Common myeloid progenitor, CD34-positive (primary cell): ENCODE measurements around the gene HPDL. TPM values are rescaled to one million over a fixed set of nuclear protein-coding genes. Genes with fewer than 3 reads are reported as not detected.
"Not testable (repeated sequence)": the region's sequence is repeated elsewhere in the genome, so short reads cannot be mapped to it uniquely, and the experiment has no call there.

Experiments used
- CTCF ChIA-PET: fragments of 350-600 bp; sonication (Branson Sonifier 250); formaldehyde crosslinking; loops from one replicate; lab custom pipeline; 2021; ENCODE audit warnings: antibody characterized with exemption; lab: Charles Lee
- POLR2A ChIA-PET: fragments of 350-600 bp; sonication (Branson Sonifier 250); formaldehyde crosslinking; loops from one replicate; lab custom pipeline; 2021; ENCODE audit warnings: antibody characterized with exemption; lab: Charles Lee
- DNase-seq, 3 donors: peaks; one replicate each; pipeline versions ENCODE4 v3.0.0 to v3.0.0-alpha.2; 2013
- H3K27ac ChIP-seq, 2 experiments: 1 replicate in 1 of 2; 2 replicates in 1 of 2; pipeline ENCODE4 v1.7.0; 2013; ENCODE audit warnings: inconsistent platforms in 2 of 2, low read length in 2 of 2, mild to moderate bottlenecking in 2 of 2, low read depth in 1 of 2, moderate library complexity in 1 of 2; ENCODE audit not compliant: severe bottlenecking in 2 of 2, insufficient read depth in 1 of 2, poor library complexity in 1 of 2
- H3K27me3 ChIP-seq, 5 experiments: replicated peaks in 2 of 5; 1 replicate in 3 of 5; 2 replicates in 2 of 5; pipeline versions ENCODE4 v1.6.1 to v1.7.0; 2013; ENCODE audit warnings: low read length in 4 of 5, mild to moderate bottlenecking in 2 of 5, moderate library complexity in 2 of 5, inconsistent platforms in 1 of 5; ENCODE audit not compliant: insufficient read depth in 5 of 5, control insufficient read depth in 4 of 5
- H3K36me3 ChIP-seq, 4 experiments: 1 replicate in 2 of 4; 2 replicates in 2 of 4; pipeline versions ENCODE4 v1.6.1 to v1.7.0; 2013; ENCODE audit warnings: low read length in 3 of 4, control low read depth in 1 of 4, mild to moderate bottlenecking in 1 of 4; ENCODE audit not compliant: control insufficient read depth in 4 of 4, insufficient read depth in 4 of 4
- H3K4me1 ChIP-seq, 4 experiments: 1 replicate in 3 of 4; 2 replicates in 1 of 4; pipeline versions ENCODE4 v1.6.1 to v1.7.1; 2013; ENCODE audit warnings: low read length in 3 of 4, mild to moderate bottlenecking in 3 of 4, control low read depth in 1 of 4, inconsistent platforms in 1 of 4, moderate library complexity in 1 of 4; ENCODE audit not compliant: control insufficient read depth in 4 of 4, insufficient read depth in 4 of 4; ENCODE audit errors: control extremely low read depth in 1 of 4
- H3K4me3 ChIP-seq, 7 experiments: 1 replicate in 4 of 7; 2 replicates in 3 of 7; pipeline versions ENCODE4 v1.5.1 to v1.7.0; 2013; ENCODE audit warnings: mild to moderate bottlenecking in 7 of 7, low read length in 6 of 7, moderate library complexity in 6 of 7, inconsistent platforms in 2 of 7, low read depth in 2 of 7, control low read depth in 1 of 7; ENCODE audit not compliant: insufficient read depth in 4 of 7, control insufficient read depth in 1 of 7; ENCODE audit errors: extremely low read depth in 1 of 7
- H3K9me3 ChIP-seq, 5 experiments: 1 replicate in 4 of 5; 2 replicates in 1 of 5; pipeline versions ENCODE4 v1.6.1 to v1.7.1; 2013; ENCODE audit warnings: low read length in 4 of 5, mild to moderate bottlenecking in 2 of 5, inconsistent platforms in 1 of 5, low read depth in 1 of 5, moderate library complexity in 1 of 5; ENCODE audit not compliant: control insufficient read depth in 4 of 5, insufficient read depth in 2 of 5; ENCODE audit errors: control extremely low read depth in 1 of 5
- WGBS: methylation state at CpG from one replicate; pipeline ENCODE4 v1.1.5; 2013; ENCODE audit not compliant: insufficient coverage; 5-methylcytosine and 5-hydroxymethylcytosine counted together
- polyA plus RNA-seq: library from polyadenylated mRNA; unstranded; fragments of 120-200 nt; gene quantifications from one replicate; pipeline ENCODE4 v1.2.1, GENCODE V29; 2013

Gene HPDL
- 5.2 TPM for polyA plus RNA-seq

DNA sequence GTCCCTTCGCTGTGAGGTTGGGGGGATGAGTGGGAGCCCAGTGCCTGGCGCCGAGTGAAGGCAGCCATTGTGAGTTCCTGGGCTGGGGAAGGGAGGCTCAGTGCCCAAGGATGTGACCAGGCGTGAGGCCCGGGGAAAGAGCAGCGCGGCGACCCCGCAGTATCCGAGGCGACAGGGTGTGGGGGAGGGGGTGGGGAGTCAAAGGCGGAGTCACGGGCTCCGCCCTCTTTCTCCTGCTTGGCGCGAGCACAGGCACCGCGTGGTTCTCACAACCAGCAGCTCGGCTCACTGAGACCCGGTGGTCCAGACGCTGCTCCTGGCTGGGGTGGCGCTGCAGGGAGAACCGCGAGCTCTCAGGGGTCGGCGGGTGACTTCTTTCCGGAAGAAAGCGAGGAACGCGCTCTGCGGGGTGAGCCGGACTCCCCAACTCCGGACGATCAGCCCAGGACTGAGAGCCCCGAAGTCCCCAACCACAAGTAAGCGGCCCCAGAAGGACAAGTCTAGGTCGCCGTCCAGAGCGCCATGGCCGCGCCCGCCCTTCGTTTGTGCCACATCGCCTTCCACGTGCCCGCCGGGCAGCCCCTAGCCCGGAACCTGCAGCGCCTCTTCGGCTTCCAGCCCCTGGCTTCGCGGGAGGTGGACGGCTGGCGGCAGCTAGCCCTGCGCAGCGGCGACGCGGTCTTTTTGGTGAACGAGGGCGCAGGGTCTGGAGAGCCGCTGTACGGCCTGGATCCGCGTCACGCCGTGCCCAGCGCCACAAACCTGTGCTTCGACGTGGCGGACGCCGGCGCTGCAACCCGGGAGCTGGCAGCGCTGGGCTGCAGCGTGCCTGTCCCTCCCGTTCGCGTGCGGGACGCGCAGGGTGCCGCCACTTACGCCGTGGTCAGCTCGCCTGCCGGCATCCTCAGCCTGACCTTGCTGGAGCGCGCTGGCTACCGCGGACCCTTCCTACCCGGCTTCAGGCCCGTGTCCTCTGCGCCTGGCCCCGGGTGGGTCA lies at the start of gene HPDL:
HPDL (plus strand) TSS at position 269 of the 997 bp plus-strand sequence; CDS start at position 523, 254 bp downstream.
- peak; percentile 73 to 87 (median 87) for DNase-seq
- H3K4me1 ChIP-seq = peaks cover 9 to 31% (median 24%) of the 10 kb centered on the region in 4 experiments
- CTCF ChIA-PET = interaction anchor here (0.6 to 3.5 kb wide), 10 partner anchors 11 to 585 kb away, joined by 3 to 13 read pairs (median 4); partner anchors contain the start of genes MUTYH and TOE1
- H3K27me3 ChIP-seq = no peaks in the 10 kb centered on the region
- peaks cover 0 to 15% (median 13%) of the 10 kb centered on the region in 4 experiments for H3K36me3 ChIP-seq
- POLR2A ChIA-PET = interaction anchor here (0.5 to 4.1 kb wide), 5 partner anchors 13 to 597 kb away, joined by 3 to 18 read pairs (median 3); partner anchors contain the start of genes MUTYH and TOE1
- 12% methylated on average over 78 of the region's 96 CpGs for WGBS
- no peaks in the 10 kb centered on the region for H3K9me3 ChIP-seq
- H3K27ac ChIP-seq = no peak within 1 kb of the TSS
- peak within 1 kb of the TSS; percentile 46 to 84 (median 76) for H3K4me3 ChIP-seq

DNA sequence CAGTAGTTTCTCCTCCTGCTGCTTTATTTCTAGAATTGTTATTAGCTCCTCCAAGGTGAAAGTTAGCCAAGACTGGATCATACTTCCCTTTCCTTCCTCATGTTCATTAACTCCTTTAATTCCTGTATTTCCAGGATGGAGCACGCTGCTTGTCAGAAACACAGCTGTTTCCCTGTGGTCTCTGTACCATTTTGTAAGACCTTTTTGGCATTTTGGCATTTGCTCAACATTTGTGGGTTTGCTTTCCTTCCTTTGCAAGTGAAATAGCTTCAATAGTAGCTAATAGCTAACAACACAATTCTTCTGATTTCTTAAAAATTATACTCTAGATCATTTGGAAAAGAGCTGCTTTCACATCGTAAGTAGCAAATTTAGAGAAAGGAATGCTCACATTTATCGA lies 44.3 kb upstream of the HPDL start:
- H3K36me3 ChIP-seq = peaks cover 0 to 2% (median 0%) of the 10 kb centered on the region in 4 experiments
- DNase-seq = peak; percentile 55 to 73 (median 63)

GRCh38 chr1:45284858-45285257 lies 41.8 kb upstream of the HPDL start:
- H3K9me3 ChIP-seq, DNase-seq, POLR2A ChIA-PET, H3K27ac ChIP-seq, H3K36me3 ChIP-seq, H3K4me3 ChIP-seq, CTCF ChIA-PET, H3K27me3 ChIP-seq: not testable (repeated sequence)
- 97% methylated on average over 7 of the region's 9 CpGs for WGBS
- H3K4me1 ChIP-seq = peaks cover 3 to 11% (median 9%) of the 10 kb centered on the region in 4 experiments

More for the DNA sequence above, 44.3 kb upstream of the HPDL start:
- Histone ChIP-seq H3K4me3 (peak overlapping the region in 1 of 7 experiments; percentile 6), H3K9me3 (peaks cover 0 to 12% (median 4%) of the 10 kb centered on the region in 5 experiments), H3K27ac (no peak overlapping the region), H3K27me3 (no peaks in the 10 kb centered on the region), H3K4me1 (peaks cover 3 to 11% (median 9%) of the 10 kb centered on the region in 4 experiments)
- WGBS = 11% methylated on average over 1 of the region's 3 CpGs
- CTCF ChIA-PET = interaction anchor here (0.6 to 1.2 kb wide), 4 partner anchors 10 to 399 kb away, joined by 3 to 4 read pairs (median 3); no protein-coding TSS in a partner anchor
- POLR2A ChIA-PET = interaction anchor here (1.1 kb wide), 1 partner anchor 21 kb away, joined by 3 read pairs; no protein-coding TSS in a partner anchor

DNA sequence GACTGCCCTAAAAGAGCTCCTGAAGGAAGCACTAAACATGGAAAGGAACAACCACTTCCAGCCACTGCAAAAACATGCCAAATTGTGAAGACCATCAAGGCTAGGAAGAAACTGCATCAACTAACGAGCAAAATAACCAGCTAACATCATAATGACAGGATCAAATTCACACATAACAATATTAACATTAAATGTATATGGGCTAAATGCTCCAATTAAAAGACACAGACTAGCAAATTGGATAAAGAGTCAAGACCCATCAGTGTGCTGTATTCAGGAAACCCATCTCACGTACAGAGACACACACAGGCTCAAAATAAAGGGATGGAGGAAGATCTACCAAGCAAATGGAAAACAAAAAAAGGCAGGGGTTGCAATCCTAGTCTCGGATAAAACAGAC lies 40.2 kb upstream of the HPDL start:
- H3K36me3 ChIP-seq, DNase-seq, POLR2A ChIA-PET, H3K4me3 ChIP-seq, CTCF ChIA-PET, H3K27me3 ChIP-seq, H3K27ac ChIP-seq, H3K9me3 ChIP-seq: not testable (repeated sequence)
- no CpG with 5 or more reads among the region's 3 CpGs for WGBS
- peaks cover 3 to 11% (median 9%) of the 10 kb centered on the region in 4 experiments for H3K4me1 ChIP-seq

GRCh38 chr1:45291002-45291401 lies 35.7 kb upstream of the HPDL start:
- H3K4me1 ChIP-seq, H3K9me3 ChIP-seq, DNase-seq, H3K4me3 ChIP-seq, H3K27me3 ChIP-seq, H3K36me3 ChIP-seq, H3K27ac ChIP-seq: not testable (repeated sequence)
- 40% methylated on average over 2 of the region's 6 CpGs for WGBS
- POLR2A ChIA-PET = interaction anchor here (0.7 kb wide), 1 partner anchor 9 kb away, joined by 3 read pairs; no protein-coding TSS in a partner anchor
- CTCF ChIA-PET = interaction anchor here (0.6 to 18.6 kb wide), 4 partner anchors 11 to 916 kb away, joined by 4 to 402 read pairs (median 4); partner anchors contain the start of genes HECTD3 and UROD

DNA sequence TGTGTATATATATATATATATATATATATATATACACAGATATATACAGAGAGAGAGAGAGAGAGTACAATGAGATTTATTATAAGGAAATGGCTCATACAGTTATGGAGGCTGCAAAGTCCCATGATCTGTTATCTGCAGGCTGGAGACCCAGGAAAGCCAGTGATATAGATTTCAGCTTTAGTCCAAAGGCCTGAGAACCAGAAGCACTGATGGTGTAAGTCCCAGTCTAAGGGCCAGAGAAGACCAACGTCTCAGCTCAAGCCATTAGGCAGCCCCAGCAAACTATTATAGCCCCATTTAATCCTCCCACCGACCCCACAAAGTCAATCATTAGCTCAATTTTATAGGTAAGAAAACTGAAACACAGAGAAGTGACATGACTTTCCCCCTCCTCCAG lies 35.0 kb upstream of the HPDL start:
- Histone ChIP-seq H3K27ac (no peak overlapping the region), H3K36me3 (no peaks in the 10 kb centered on the region), H3K9me3 (no peaks in the 10 kb centered on the region), H3K4me1 (no peaks in the 10 kb centered on the region), H3K4me3 (no peak overlapping the region), H3K27me3 (no peaks in the 10 kb centered on the region)
- POLR2A ChIA-PET = no interaction called here
- CTCF ChIA-PET = interaction anchor here (0.7 to 18.6 kb wide), 3 partner anchors 10 to 276 kb away, joined by 4 to 402 read pairs (median 5); partner anchors contain the start of genes HECTD3 and UROD
- no peak for DNase-seq
- WGBS = no CpG with 5 or more reads among the region's 2 CpGs
